SU-DHL-6 (cell line): ENCODE results near the gene GBX2.

Experiments used
- H2AFZ ChIP-seq: fragments of 200-600 bp; sonication (generic); 2 replicates; pipeline ENCODE4 v1.6.1; 2014; ENCODE audit warnings: low read depth, mild to moderate bottlenecking, moderate library complexity, mixed read lengths, antibody characterized with exemption, low read length; ENCODE audit not compliant: severe bottlenecking
- H3F3A ChIP-seq: fragments of 200-600 bp; shearing (Covaris generic); 2 replicates; pipeline ENCODE4 v1.6.0; 2016; ENCODE audit warnings: antibody characterized with exemption, mild to moderate bottlenecking; ENCODE audit not compliant: insufficient read depth
- H3K27ac ChIP-seq: fragments of 200-600 bp; sonication (generic); 2 replicates; pipeline ENCODE4 v1.5.1; 2016; ENCODE audit warnings: low read depth, mild to moderate bottlenecking, low read length, moderate library complexity, mixed read lengths
- H3K27me3 ChIP-seq: fragments of 200-600 bp; sonication (generic), shearing (Covaris generic); 2 replicates; pipeline ENCODE4 v1.6.0; 2014; ENCODE audit warnings: mild to moderate bottlenecking, low read length
- H3K36me3 ChIP-seq: fragments of 200-600 bp; sonication (generic); 2 replicates; pipeline ENCODE4 v1.6.1; 2014; ENCODE audit warnings: mild to moderate bottlenecking, low read length, mixed read lengths
- H3K4me2 ChIP-seq: fragments of 300-600, 200-600 bp; shearing (Covaris generic), sonication (generic); 2 replicates; pipeline ENCODE4 v1.6.0; 2014; ENCODE audit warnings: low read length, low read depth, mild to moderate bottlenecking; ENCODE audit not compliant: poor library complexity, severe bottlenecking
- H3K4me3 ChIP-seq: fragments of 200-600 bp; sonication (generic); 2 replicates; pipeline ENCODE4 v1.5.1; 2014; ENCODE audit warnings: antibody characterized with exemption, low read length, mild to moderate bottlenecking, mixed read lengths; ENCODE audit not compliant: insufficient read depth, poor library complexity, severe bottlenecking
- H3K79me2 ChIP-seq: fragments of 200-600 bp; sonication (generic); 2 replicates; pipeline ENCODE4 v1.6.1; 2014; ENCODE audit warnings: mild to moderate bottlenecking, low read length, moderate library complexity; ENCODE audit not compliant: insufficient read depth
- H3K9ac ChIP-seq: fragments of 200-600 bp; sonication (generic); 2 replicates; pipeline ENCODE4 v1.7.0; 2014; ENCODE audit warnings: mild to moderate bottlenecking, low read length
- H3K9me2 ChIP-seq: fragments of 200-600 bp; sonication (generic); replicated peaks from 2 replicates; pipeline ENCODE4 v1.6.1; 2014; ENCODE audit warnings: low read length; ENCODE audit not compliant: insufficient read depth
- H3K9me3 ChIP-seq: fragments of 200-600 bp; sonication (generic); 2 replicates; pipeline ENCODE4 v1.6.1; 2014; ENCODE audit warnings: low read length, mixed read lengths; ENCODE audit not compliant: insufficient read depth
- H4K20me1 ChIP-seq: fragments of 200-600 bp; sonication (generic); 2 replicates; pipeline ENCODE4 v1.6.1; 2014; ENCODE audit warnings: low read depth, mild to moderate bottlenecking, antibody characterized with exemption, low read length, moderate library complexity, mixed read lengths
- EZH2phosphoT487 ChIP-seq: fragments of 200-600 bp; sonication (generic), shearing (Covaris generic); conservative IDR thresholded peaks from 2 replicates; pipeline ENCODE4 v1.6.1; 2018; ENCODE audit warnings: mild to moderate bottlenecking, antibody characterized with exemption, low read length, moderate library complexity, mixed read lengths
- TF ChIP-seq, protein P1 (sequence below): fragments of 200-600 bp; sonication (generic); IDR thresholded peaks from one replicate; pipeline ENCODE4 v1.5.1; 2017; ENCODE audit warnings: antibody characterized with exemption, mild to moderate bottlenecking, low read length, moderate library complexity; ENCODE audit not compliant: insufficient read depth, poor library complexity, severe bottlenecking

Gene GBX2

DNA sequence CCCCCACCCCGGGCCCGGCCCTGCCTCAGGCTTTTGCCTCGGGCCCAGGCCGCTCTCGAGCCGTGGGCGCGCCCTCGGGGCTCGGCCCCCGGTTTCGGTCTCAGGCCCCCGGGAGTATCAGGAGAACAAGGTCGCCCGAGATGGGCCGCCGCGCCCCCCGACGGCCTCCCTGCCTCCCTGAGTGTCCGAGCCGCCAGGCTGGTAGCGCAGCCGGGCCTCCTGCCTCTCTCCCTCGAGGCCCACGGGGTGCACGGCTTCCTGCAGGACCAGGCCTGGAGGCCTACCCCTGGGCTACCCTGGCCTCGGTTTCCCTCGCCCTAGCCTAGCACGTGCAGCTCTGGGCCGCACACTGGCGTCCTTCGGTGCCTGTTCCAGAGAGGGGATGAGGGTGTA lies 8.4 kb downstream of the GBX2 start:
- H3K4me3 ChIP-seq, result no peak overlapping the region
- no peaks in the 10 kb centered on the region for H3K36me3 ChIP-seq
- no peak overlapping the region for H3K4me2 ChIP-seq
- no peaks in the 10 kb centered on the region for H4K20me1 ChIP-seq
- H3K9me2 ChIP-seq, result no peaks in the 10 kb centered on the region
- H3F3A ChIP-seq, result no peaks in the 10 kb centered on the region
- H3K27ac ChIP-seq, result no peak overlapping the region
- no peaks in the 10 kb centered on the region for H3K9me3 ChIP-seq
- H3K79me2 ChIP-seq, result no peaks in the 10 kb centered on the region
- no peak overlapping the region for H2AFZ ChIP-seq
- no peak overlapping the region for H3K9ac ChIP-seq
- H3K27me3 ChIP-seq, result no peaks in the 10 kb centered on the region
- TF ChIP-seq, protein P1, sequence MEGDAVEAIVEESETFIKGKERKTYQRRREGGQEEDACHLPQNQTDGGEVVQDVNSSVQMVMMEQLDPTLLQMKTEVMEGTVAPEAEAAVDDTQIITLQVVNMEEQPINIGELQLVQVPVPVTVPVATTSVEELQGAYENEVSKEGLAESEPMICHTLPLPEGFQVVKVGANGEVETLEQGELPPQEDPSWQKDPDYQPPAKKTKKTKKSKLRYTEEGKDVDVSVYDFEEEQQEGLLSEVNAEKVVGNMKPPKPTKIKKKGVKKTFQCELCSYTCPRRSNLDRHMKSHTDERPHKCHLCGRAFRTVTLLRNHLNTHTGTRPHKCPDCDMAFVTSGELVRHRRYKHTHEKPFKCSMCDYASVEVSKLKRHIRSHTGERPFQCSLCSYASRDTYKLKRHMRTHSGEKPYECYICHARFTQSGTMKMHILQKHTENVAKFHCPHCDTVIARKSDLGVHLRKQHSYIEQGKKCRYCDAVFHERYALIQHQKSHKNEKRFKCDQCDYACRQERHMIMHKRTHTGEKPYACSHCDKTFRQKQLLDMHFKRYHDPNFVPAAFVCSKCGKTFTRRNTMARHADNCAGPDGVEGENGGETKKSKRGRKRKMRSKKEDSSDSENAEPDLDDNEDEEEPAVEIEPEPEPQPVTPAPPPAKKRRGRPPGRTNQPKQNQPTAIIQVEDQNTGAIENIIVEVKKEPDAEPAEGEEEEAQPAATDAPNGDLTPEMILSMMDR, result no peak
- TF ChIP-seq EZH2phosphoT487, result no peak

DNA sequence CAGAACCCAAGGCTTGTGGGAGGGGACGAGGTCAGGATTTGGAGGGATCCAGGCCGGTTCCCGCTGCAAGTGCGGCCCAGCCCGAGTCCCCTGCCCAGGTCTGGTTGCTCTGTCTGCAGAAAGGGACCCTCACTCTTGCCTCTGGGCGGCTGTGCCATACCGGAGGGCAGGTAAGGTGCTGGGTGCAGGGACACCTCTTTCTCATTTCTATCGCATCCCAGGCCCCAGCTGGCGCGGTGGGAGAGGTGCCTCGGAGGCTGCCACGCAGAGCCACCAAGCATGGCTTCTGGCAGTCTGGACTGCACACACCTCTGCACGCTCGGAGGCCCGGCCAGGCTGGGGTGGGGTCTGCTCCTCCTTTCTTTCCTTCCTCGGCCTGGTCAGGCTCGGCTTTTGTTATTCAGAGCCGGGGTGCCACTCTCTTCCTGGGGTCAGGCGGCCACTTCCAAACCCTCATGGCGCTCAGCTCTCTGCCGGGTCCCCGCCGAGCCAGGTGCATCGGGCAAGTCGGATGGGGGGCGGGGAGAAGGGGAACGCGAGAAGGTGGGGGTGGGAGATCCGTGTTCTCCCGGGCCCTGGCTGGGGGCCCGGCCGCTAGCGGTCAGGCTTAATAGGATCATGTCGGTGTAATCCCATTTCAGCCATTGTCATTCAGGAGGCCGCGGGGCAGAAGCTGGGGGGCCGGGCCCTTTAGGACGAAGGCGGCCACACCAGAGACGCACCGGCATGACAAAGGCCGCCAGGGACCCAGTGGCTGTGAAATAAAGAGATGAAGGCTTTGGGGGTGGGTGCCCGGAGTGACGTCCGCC lies 9.0 kb downstream of the GBX2 start:
- Histone ChIP-seq H3K9me3 (no peaks in the 10 kb centered on the region), H3K36me3 (no peaks in the 10 kb centered on the region), H2AFZ (no peak overlapping the region), H3K9me2 (no peaks in the 10 kb centered on the region), H3K4me2 (no peak overlapping the region), H3K9ac (no peak overlapping the region), H3K4me3 (no peak overlapping the region), H3K79me2 (no peaks in the 10 kb centered on the region), H3F3A (no peaks in the 10 kb centered on the region), H4K20me1 (no peaks in the 10 kb centered on the region), H3K27me3 (no peaks in the 10 kb centered on the region), H3K27ac (no peak overlapping the region)
- TF ChIP-seq, protein P1, result no peak
- TF ChIP-seq EZH2phosphoT487, result no peak

DNA sequence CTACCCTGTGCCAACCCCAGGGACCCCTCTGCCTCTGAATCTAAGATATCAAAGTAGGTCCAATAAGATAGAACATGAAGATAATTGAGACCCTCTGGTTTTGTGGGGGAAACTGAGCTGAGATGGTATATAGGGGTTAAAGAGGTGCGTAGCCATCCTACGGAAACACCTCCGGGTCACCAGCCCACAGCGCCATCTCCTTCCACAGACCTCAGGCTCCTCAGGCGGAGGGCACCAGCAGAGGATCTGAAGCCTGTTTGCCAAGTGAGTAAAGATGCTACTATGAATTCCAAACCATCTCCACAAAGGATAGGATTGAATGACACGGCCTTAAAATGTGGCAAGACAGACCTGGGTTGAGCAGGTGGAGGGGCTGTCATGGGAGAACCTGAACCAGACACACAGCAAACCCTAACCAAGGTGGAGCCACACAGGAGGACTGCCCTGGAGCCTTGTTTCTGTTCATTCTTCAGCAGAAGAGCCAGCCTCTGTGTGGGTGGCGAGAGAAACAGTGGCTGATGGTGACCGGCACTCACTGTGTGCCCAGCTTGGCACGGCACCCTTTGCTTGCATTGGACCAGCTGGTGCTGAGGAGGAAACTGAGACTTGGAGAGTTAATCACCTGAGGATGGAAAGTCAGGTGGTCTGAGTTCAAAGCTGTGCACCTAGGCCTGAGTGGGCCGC lies 10.2 kb downstream of the GBX2 start:
- Histone ChIP-seq H3K9ac (no peak overlapping the region), H3K36me3 (no peaks in the 10 kb centered on the region), H3K27ac (no peak overlapping the region), H3F3A (no peaks in the 10 kb centered on the region), H3K4me3 (no peak overlapping the region), H4K20me1 (no peaks in the 10 kb centered on the region), H3K9me2 (no peaks in the 10 kb centered on the region), H3K27me3 (no peaks in the 10 kb centered on the region), H3K79me2 (no peaks in the 10 kb centered on the region), H2AFZ (no peak overlapping the region), H3K4me2 (no peak overlapping the region), H3K9me3 (no peaks in the 10 kb centered on the region)
- TF ChIP-seq, protein P1, result no peak
